HG03139 (cell line): Measurements from ENCODE around the gene RNF40.
"Not testable (repeated sequence)": the region's sequence is repeated elsewhere in the genome, so short reads cannot be mapped to it uniquely, and the experiment has no call there.

Experiments used
- ATAC-seq: cut with Tn5 transposase; IDR thresholded peaks from one replicate; pipeline ENCODE4 v1.9.1; 2021; ENCODE audit not compliant: unreplicated experiment

RNF40 gene

GRCh38 chr16:30780549-30780948, 18.4 kb downstream of the RNF40 start:
- ATAC-seq = no peak

GRCh38 chr16:30782486-30783279, 20.6 kb downstream of the RNF40 start:
- no peak for ATAC-seq

- ATAC-seq = no peak
Observed at GRCh38 chr16:30783280-30784109, 21.4 kb downstream of the RNF40 start.

GRCh38 chr16:30784215-30784614, 22.1 kb downstream of the RNF40 start:
- no peak for ATAC-seq

- no peak for ATAC-seq
Observed at GRCh38 chr16:30785126-30786106, 23.3 kb downstream of the RNF40 start.

GRCh38 chr16:30786115-30786935, 24.2 kb downstream of the RNF40 start:
- ATAC-seq = no peak

- ATAC-seq = no peak
Observed at GRCh38 chr16:30786936-30787612, 25.0 kb downstream of the RNF40 start, which contains the start of gene ZNF629. Gene ZNF629 (minus strand): TSS chr16:30787205. CDS start chr16:30784482, 2,723 bp downstream.

GRCh38 chr16:30787613-30788378, 25.7 kb downstream of the RNF40 start:
- no peak for ATAC-seq

GRCh38 chr16:30793508-30794069, 31.5 kb downstream of the RNF40 start:
- no peak for ATAC-seq

GRCh38 chr16:30794634-30795033, 32.5 kb downstream of the RNF40 start:
- no peak for ATAC-seq

- ATAC-seq = no peak
Observed at GRCh38 chr16:30797670-30798309, 35.7 kb downstream of the RNF40 start.

- ATAC-seq = no peak
Observed at GRCh38 chr16:30802936-30803335, 40.8 kb downstream of the RNF40 start.

- ATAC-seq = no peak
Observed at GRCh38 chr16:30805056-30805369, 42.9 kb downstream of the RNF40 start.

- ATAC-seq = no peak
Observed at GRCh38 chr16:30805370-30806169, 43.4 kb downstream of the RNF40 start.

GRCh38 chr16:30808146-30808545, 46.0 kb downstream of the RNF40 start:
- no peak for ATAC-seq

- not testable (repeated sequence) for ATAC-seq
Observed at GRCh38 chr16:30808890-30809426, 46.8 kb downstream of the RNF40 start.

GRCh38 chr16:30809675-30810074, 47.6 kb downstream of the RNF40 start:
- not testable (repeated sequence) for ATAC-seq
